Skin epidermis (tissue), 12 donors: Measurements from ENCODE around the gene PTPN23.
"Not testable (repeated sequence)": the region's sequence is repeated elsewhere in the genome, so short reads cannot be mapped to it uniquely, and the experiment has no call there.

ENCODE experiments used
- H3K27ac ChIP-seq, 21 experiments: fragments of 200-600 bp; sonication (generic) in 11 of 21; one replicate each; pipeline ENCODE4 v1.5.0; 2020; ENCODE audit warnings: mild to moderate bottlenecking in 3 of 21, inconsistent platforms in 2 of 21, moderate library complexity in 2 of 21
- H3K4me3 ChIP-seq, 7 experiments: fragments of 200-600 bp; sonication (generic) in 2 of 7; one replicate each; pipeline ENCODE4 v1.5.0; 2020; ENCODE audit warnings: inconsistent platforms in 2 of 7, mild to moderate bottlenecking in 2 of 7, moderate library complexity in 1 of 7

Gene PTPN23, protein sequence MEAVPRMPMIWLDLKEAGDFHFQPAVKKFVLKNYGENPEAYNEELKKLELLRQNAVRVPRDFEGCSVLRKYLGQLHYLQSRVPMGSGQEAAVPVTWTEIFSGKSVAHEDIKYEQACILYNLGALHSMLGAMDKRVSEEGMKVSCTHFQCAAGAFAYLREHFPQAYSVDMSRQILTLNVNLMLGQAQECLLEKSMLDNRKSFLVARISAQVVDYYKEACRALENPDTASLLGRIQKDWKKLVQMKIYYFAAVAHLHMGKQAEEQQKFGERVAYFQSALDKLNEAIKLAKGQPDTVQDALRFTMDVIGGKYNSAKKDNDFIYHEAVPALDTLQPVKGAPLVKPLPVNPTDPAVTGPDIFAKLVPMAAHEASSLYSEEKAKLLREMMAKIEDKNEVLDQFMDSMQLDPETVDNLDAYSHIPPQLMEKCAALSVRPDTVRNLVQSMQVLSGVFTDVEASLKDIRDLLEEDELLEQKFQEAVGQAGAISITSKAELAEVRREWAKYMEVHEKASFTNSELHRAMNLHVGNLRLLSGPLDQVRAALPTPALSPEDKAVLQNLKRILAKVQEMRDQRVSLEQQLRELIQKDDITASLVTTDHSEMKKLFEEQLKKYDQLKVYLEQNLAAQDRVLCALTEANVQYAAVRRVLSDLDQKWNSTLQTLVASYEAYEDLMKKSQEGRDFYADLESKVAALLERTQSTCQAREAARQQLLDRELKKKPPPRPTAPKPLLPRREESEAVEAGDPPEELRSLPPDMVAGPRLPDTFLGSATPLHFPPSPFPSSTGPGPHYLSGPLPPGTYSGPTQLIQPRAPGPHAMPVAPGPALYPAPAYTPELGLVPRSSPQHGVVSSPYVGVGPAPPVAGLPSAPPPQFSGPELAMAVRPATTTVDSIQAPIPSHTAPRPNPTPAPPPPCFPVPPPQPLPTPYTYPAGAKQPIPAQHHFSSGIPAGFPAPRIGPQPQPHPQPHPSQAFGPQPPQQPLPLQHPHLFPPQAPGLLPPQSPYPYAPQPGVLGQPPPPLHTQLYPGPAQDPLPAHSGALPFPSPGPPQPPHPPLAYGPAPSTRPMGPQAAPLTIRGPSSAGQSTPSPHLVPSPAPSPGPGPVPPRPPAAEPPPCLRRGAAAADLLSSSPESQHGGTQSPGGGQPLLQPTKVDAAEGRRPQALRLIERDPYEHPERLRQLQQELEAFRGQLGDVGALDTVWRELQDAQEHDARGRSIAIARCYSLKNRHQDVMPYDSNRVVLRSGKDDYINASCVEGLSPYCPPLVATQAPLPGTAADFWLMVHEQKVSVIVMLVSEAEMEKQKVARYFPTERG (N-terminal part only)

GRCh38 chr3:47380601-47381316, at the start of gene PTPN23:
Gene PTPN23 (plus strand): TSS chr3:47381021. CDS start chr3:47381097, 76 bp downstream.
- peak within 1 kb of the TSS; percentile 85 to 99 (median 93) for H3K27ac ChIP-seq
- peak within 1 kb of the TSS; percentile 70 to 100 (median 92) for H3K4me3 ChIP-seq

DNA sequence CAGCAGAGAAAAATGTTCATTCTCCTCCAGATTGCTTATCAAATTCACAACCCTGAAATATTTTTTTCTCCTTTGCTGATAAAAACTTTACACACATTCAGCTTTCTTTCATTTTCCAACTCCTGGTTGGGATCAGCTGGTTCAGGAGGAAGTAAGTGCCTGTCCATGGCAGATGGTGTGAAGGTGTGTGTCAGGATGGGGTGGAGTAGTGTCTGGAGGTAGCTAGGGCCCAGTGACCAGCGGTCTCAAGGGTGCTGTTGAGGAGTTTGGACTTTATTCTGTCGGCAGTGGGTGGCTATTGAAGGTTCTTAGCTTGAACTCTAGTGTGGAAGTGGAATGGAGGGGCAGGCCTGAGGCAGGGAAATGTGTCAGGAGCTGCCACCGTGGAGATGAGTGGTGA, 46.9 kb upstream of the PTPN23 start:
- no peak overlapping the region for H3K27ac ChIP-seq
- H3K4me3 ChIP-seq: no peak overlapping the region

DNA sequence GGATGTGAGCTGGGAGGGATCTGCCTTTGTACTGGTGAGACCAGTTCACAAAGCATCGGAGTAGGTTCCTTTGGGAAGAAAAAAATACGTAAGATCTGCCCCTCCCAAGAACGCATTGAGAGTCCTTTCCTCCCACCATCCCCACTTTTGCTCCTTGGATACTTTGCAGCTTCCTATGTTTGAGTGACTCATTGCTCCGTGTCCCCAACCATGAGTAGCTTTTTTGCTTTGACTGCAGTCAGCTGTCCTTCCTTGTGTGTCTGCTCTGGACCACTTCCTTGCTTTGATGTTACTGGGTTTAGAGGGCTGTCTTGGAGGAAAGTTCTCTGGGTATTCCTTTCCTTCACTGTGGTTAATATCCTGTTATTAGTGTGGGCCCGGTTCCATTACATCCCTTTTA, 43.2 kb upstream of the PTPN23 start:
- H3K4me3 ChIP-seq: no peak overlapping the region

GRCh38 chr3:47339951-47340350, 40.9 kb upstream of the PTPN23 start:
- Histone ChIP-seq H3K27ac (no peak overlapping the region), H3K4me3 (no peak overlapping the region)

More for the DNA sequence above, 43.2 kb upstream of the PTPN23 start:
- H3K27ac ChIP-seq: no peak overlapping the region

GRCh38 chr3:47340866-47341265, 40.0 kb upstream of the PTPN23 start:
- Histone ChIP-seq H3K27ac (no peak overlapping the region), H3K4me3 (no peak overlapping the region)

GRCh38 chr3:47342151-47342550, 38.7 kb upstream of the PTPN23 start:
- Histone ChIP-seq H3K27ac (no peak overlapping the region), H3K4me3 (no peak overlapping the region)

- Histone ChIP-seq H3K27ac (no peak overlapping the region), H3K4me3 (no peak overlapping the region)
These were observed 38.0 kb upstream of the PTPN23 start for GRCh38 chr3:47342812-47343211.

DNA sequence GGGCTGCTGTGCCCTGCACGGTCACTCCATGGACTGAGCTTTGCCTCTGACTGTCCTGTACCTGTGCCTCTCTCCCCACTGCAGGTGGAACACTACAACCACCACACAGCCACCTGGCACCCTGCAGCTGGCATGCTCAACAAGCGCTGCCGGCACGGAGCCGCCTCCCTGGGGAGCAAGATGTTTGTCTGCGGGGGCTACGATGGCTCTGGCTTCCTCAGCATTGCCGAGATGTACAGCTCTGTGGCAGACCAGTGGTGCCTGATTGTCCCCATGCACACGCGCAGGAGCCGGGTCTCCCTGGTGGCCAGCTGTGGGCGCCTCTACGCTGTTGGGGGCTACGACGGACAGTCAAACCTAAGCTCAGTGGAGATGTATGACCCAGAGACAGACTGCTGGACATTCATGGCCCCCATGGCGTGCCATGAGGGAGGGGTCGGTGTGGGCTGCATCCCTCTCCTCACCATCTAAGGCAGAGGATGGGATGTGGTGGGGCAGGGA, 37.3 kb upstream of the PTPN23 start:
- no peak overlapping the region for H3K27ac ChIP-seq
- no peak overlapping the region for H3K4me3 ChIP-seq

DNA sequence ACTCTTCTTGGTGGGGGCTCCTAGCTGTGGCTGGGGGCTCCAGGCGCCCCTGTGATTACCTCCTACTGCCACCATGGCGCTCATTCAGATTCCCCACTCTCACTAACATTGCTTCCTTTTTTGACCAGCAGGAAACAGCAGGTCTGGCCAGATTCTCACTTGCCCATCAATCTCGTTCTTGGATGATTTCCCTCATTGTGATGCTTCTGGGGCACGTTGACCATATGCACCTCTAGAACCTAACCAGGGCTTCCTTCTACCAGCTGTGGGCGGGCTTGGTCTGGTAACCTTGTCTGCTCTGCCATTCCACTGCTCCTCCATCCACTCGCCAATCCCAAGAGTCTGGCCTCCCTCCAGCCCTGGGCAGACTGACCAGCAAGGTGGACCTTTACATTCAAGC, 35.9 kb upstream of the PTPN23 start:
- Histone ChIP-seq H3K4me3 (no peak overlapping the region), H3K27ac (no peak overlapping the region)

GRCh38 chr3:47347217-47347801, 33.5 kb upstream of the PTPN23 start:
- H3K27ac ChIP-seq: no peak overlapping the region
- H3K4me3 ChIP-seq: no peak overlapping the region

GRCh38 chr3:47348411-47349154, 32.2 kb upstream of the PTPN23 start:
- no peak overlapping the region for H3K4me3 ChIP-seq
- H3K27ac ChIP-seq: no peak overlapping the region

DNA sequence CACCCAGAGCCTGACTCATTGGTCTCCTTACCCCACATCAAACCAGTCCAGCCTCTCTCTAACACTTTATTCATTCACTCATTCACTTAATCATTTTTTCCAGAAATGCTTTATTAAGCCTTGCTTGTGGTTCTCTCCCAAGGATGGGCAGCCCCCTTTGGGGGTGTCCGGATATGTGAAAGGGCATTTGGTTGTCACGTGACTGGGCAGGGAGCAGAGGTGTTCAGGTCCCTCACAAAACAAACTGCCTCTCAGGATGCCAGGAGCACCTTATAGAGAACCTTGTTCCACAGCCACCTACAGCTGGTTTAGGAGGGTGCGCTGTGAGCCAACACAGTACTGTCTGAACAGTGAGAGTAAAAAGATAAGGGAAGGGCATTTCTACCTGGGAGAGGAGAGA, 25.8 kb upstream of the PTPN23 start:
- Histone ChIP-seq H3K4me3 (no peak overlapping the region), H3K27ac (no peak overlapping the region)

GRCh38 chr3:47356201-47356600, 24.6 kb upstream of the PTPN23 start:
- no peak overlapping the region for H3K4me3 ChIP-seq
- no peak overlapping the region for H3K27ac ChIP-seq

GRCh38 chr3:47359323-47359722, 21.5 kb upstream of the PTPN23 start:
- no peak overlapping the region for H3K4me3 ChIP-seq
- no peak overlapping the region for H3K27ac ChIP-seq

DNA sequence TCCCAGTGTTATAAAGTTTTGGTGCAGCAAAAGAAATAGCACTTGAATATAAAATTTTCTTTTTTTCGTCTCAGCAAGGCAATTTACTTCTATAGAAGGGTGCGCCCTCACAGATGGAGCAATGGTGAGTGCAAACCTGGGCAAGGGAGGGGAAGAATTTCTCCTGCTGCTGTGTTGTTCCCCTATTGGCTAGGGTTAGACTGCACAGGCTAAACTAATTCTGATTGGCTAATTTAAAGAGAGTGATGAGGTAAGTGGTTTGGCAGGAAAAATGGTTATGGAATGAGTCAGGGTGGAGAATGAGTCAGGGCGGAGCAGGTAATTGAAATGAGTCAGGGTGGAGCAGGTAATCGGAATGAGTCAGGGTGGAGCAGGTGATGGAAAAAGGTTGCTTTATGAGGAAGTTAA, 20.7 kb upstream of the PTPN23 start:
- not testable (repeated sequence) for H3K27ac ChIP-seq, H3K4me3 ChIP-seq

DNA sequence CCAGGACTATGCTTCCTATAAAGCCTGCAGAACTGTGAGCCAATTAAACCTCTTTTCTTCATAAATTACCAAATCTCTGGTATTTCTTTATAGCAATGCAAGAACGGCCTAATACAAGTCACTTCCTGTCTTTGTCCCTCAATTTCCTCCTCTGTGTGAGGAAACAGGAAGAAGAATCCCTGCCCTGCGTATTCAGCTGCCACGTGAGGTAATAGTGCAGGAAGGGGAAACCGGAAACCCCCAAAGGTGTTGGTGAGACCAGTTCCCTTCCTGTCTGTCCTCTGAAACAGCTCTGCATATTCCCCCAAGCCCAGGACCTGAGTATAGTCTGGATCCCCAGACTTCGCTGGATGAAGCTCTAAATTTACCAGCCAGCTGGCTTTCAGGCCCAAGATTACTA, 18.1 kb upstream of the PTPN23 start:
- Histone ChIP-seq H3K27ac (peak overlapping the region in 12 of 21 experiments; percentile 5 to 72 (median 48)), H3K4me3 (no peak overlapping the region)

GRCh38 chr3:47365213-47366153, 15.3 kb upstream of the PTPN23 start:
- Histone ChIP-seq H3K4me3 (no peak overlapping the region), H3K27ac (peak overlapping the region in 1 of 21 experiments; percentile 11)
